ENCODE data around the gene PLPP4.

PLPP4 gene

GRCh38 chr10:120607710-120608703 lies 151.0 kb downstream of the PLPP4 start:
- H3K4me3 ChIP-seq (ENCODE audit: low read length), result no peak overlapping the region
- no peak for TF ChIP-seq CTCF (conservative IDR thresholded peaks at IDR 0.05; ENCODE audit: low read length)
- DNase-seq (ENCODE audit: low read depth), result peak; percentile 18

GRCh38 chr10:120609006-120609405 lies 152.0 kb downstream of the PLPP4 start:
- no peak for TF ChIP-seq CTCF (conservative IDR thresholded peaks at IDR 0.05; ENCODE audit: low read length)
- H3K4me3 ChIP-seq (ENCODE audit: low read length), result no peak overlapping the region
- no peak for DNase-seq (ENCODE audit: low read depth)

GRCh38 chr10:120610791-120611190 lies 153.8 kb downstream of the PLPP4 start:
- no peak for DNase-seq (ENCODE audit: low read depth)
- H3K4me3 ChIP-seq (ENCODE audit: low read length), result no peak overlapping the region
- no peak for TF ChIP-seq CTCF (conservative IDR thresholded peaks at IDR 0.05; ENCODE audit: low read length)

- no peak overlapping the region for H3K4me3 ChIP-seq (ENCODE audit: low read length)
- no peak for TF ChIP-seq CTCF (conservative IDR thresholded peaks at IDR 0.05; ENCODE audit: low read length)
- no peak for DNase-seq (ENCODE audit: low read depth)
These were observed 155.7 kb downstream of the PLPP4 start for GRCh38 chr10:120612756-120613155.

GRCh38 chr10:120613180-120613579 lies 156.2 kb downstream of the PLPP4 start:
- TF ChIP-seq CTCF (conservative IDR thresholded peaks at IDR 0.05; ENCODE audit: low read length), result no peak
- H3K4me3 ChIP-seq (ENCODE audit: low read length), result no peak overlapping the region
- DNase-seq (ENCODE audit: low read depth), result no peak

GRCh38 chr10:120614680-120615079 lies 157.7 kb downstream of the PLPP4 start:
- H3K4me3 ChIP-seq (ENCODE audit: low read length), result no peak overlapping the region
- no peak for TF ChIP-seq CTCF (conservative IDR thresholded peaks at IDR 0.05; ENCODE audit: low read length)
- DNase-seq (ENCODE audit: low read depth), result no peak
